GM21576 (cell line): ENCODE data around the gene ADAM15.
A peak's percentile ranks its signal among the peaks of the same experiment; 100 is the strongest.

Source experiments
- ATAC-seq: cut with Tn5 transposase; IDR thresholded peaks from one replicate; pipeline ENCODE4 v1.9.1; 2021; ENCODE audit warnings: mild to moderate bottlenecking, moderate library complexity; ENCODE audit not compliant: unreplicated experiment

The ADAM15 gene

DNA sequence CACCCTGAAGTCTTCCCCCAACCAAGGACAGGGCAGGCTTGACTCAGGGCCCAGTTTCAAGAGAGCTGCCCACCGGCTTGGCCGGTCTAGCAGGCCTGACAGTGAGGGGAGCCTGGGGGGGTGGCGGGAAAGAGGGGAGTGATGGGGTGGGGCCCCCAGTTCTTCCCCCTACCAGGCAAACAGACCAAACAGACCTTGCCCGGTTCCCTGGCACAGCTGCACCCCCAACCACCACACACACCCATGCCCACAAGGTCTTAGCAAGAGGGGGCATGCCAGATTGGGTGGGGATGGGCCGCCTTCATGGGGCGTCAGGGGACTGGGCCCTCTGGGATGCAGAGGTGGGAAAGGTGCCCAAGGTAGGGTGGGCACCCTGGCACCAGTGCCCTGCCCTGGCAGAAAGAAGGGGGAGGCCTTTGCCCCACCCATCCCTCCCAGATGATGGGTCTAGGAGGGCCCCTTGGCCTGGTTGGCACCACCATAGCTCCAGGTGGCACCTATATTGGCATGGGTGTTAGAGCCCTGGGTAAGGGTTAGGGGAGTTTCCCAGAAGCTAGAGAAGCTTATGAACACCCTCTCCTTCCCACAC lies 39.6 kb upstream of the ADAM15 start:
- ATAC-seq: no peak

DNA sequence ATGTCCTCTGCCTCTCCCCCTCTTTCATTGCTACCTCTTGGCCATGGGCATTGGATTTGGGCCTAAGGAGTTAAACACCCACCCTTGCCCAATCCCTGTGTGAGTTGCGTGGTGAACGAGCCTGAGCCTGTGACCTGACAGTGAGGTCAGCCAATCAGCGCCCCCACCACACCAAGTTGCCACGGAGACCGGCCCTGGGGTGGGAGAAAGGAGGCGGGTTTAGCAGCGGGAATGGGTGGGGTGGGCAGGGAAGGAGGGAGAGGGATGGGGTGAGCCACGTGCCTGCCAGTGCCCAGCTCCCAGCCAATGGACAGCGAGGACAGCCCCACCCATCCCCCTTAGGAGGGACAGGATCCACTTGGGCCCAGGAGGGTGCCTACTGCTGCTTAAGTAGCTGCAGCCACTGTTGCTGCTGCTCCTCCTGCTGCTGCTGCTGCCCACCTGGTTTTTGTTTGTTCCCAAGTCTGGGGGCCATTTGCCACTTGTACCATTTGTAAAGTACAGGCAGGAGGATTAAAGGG lies 39.0 kb upstream of the ADAM15 start:
- no peak for ATAC-seq

DNA sequence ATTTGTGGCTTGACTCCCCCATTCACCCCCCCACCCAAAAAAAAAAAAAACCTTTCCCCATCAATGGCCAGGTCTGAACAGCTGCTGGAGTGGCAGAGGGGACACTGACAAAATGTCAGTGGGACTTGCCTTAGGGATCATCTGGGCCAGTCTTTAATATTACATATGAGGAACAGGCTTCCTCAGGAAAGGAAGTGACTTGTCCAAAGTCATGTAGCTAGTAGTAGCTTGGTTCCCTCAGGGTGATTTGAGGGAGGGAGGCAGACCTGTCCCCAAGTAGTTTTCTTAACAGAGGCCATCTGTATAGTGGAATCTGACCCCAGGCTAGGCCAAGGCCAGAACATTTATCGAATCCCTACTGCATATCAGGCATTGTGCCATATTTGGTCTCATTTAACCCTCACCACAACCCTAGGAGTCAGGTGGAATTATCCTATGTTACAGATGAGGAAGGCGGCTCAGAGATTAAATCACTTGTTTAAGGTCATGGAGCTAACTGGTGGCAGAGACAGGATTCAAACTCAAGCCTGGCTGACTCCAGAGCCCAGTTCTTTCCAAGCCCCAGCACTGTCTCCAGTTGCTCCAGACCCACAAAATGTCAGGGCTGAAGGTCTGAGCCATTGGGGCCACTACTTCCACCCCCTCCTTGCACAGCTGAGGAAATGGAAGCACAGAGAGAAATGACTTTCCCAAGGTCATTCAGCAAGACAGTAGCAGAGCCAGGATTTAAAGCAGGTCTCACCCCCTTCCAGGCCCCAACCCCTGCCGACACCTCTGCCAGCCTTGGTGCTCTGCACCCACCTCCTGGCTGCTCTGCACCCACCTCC lies 38.1 kb upstream of the ADAM15 start:
- ATAC-seq: no peak

DNA sequence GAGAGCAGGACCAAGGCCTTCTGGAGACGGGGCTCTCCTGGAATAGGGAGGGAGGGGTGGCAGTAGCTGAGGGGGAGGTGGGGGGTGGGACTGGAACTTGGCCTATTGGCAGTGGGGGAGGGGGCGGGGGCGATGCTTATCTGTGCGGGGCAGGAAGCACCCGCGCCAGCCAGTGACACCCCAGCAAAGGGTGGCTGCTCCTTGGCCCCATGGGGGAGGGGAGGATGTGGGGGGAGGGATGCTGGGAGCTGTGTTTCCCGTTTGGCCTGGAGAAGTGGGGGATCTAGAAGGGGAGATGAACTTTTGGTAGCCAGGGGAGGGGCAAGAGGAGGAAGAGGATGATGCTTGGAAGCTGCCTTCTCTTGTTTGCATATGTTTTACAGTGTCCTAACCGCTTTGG lies 37.5 kb upstream of the ADAM15 start:
- ATAC-seq: no peak

DNA sequence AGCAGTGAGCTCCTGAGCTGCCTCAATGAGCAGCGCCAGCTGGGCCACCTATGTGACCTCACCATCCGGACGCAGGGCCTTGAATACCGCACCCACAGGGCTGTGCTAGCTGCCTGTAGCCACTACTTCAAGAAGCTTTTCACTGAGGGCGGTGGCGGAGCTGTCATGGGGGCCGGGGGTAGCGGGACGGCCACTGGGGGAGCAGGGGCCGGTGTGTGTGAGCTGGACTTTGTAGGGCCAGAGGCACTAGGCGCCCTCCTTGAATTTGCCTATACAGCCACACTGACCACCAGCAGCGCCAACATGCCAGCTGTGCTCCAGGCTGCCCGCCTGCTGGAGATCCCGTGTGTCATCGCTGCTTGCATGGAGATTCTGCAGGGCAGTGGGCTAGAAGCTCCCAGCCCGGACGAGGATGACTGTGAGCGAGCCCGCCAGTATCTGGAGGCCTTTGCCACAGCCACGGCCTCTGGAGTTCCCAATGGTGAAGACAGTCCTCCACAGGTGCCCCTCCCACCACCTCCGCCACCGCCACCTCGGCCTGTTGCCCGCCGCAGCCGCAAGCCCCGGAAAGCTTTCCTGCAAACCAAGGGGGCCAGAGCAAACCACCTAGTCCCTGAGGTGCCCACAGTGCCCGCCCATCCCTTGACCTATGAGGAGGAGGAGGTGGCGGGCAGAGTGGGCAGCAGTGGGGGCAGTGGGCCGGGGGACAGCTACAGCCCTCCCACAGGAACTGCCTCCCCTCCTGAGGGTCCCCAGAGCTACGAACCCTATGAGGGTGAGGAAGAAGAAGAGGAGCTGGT lies 36.2 kb upstream of the ADAM15 start:
- no peak for ATAC-seq

DNA sequence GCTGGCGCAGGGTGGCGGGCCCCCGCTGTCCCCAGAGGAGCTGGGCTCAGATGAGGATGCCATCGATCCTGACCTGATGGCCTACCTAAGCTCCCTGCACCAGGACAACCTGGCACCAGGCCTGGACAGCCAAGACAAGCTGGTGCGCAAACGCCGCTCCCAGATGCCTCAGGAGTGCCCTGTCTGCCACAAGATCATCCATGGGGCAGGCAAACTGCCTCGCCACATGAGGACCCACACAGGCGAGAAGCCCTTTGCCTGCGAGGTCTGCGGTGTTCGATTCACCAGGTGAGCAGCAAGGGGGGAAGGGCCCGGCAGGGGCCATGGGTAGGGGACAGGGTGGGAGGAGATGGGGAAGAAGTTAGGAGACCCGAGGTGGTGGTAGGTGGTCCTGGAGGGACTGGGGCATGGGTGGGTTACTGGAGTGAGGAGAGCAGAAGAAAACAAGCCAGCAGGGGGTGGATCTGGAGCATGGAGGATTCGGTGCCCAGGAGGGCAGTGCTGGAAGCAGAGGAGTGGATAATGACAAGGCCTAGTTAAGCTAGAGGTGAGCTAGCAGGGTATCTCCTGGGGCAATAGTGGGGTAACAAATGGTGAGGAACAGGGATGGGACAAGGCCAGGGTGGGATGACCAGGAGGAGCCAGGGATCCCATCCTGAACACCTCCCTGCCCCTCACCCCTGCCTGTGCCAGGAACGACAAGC lies 35.4 kb upstream of the ADAM15 start:
- no peak for ATAC-seq

DNA sequence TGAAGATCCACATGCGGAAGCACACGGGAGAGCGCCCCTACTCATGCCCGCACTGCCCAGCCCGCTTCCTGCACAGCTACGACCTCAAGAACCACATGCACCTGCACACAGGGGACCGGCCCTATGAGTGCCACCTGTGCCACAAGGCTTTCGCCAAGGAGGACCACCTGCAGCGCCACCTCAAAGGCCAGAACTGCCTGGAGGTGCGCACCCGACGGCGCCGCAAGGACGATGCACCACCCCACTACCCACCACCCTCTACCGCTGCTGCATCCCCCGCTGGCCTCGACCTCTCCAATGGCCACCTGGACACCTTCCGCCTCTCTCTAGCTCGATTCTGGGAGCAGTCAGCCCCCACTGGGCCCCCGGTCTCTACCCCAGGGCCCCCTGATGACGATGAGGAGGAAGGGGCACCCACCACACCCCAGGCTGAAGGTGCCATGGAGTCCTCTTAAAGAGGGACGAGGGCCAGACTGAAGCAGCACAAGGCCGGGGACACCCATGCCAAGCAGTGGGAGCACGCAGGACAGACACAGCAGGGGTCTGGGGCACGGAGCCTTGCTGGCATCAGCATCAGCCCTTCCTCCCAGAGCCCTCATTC lies 34.8 kb upstream of the ADAM15 start:
- no peak for ATAC-seq

DNA sequence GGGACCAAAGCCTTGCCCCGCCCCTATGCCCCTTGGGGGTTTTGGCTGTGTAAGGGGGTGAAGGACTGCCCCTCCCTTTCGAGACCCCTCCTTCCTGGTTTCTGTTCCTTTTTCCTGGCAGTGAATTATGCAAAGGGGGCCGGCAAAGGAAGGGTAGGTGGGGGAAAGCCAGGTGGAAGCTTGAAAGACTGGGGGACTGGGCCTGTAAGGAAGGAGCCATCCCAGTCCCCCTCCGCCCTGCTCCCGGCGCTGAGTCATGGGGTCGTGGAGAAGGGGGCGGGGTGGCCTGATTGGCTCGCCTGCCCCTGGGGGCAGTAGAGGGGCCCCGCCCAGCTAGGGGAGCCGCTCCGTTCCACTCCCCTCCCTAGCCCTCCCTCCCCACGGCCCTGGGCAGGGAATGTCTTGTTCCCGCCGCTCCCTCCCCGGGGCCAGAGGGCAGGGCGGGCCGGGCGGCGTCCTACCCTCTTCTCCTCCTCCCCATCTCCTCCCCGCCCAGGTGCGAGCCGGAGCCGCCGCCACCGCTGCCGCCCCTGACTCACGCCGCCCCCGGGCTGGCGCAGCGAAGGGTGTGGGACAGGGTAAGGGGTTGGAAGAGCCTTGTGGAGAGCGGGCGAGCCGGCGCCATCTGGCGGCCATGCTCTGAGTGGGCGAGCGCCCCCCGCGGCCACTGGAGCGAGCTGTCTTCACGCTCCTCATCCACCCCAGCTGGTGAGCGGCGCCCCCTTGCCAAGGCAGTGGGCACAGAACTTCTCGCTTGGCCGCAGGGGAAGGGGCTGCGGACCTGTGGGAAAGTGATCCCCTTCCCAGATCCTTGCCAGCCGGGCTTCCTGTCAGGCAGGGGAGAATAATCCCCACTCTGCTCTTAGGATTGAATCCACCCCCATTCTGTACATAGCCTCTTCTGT lies 33.8 kb upstream of the ADAM15 start:
- peak; percentile 52 for ATAC-seq

DNA sequence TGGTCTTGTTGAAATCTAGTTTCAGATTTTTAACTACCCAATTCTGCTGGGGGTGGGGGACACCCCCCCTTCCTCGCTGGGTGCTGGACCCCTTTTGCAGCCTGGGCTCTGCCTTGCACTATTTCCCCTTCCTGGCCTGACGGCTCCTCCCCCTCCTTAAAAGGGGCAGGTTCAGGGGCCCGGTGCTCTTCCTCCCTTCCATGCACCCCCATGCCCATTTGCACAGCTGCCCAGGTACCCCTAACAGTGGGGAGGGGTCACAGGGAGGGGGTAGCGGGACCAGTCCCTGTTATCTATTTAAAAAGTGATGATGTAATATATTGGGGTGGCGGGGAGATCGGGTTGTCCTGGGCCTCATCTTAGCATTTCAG lies 33.2 kb upstream of the ADAM15 start:
- ATAC-seq: no peak

DNA sequence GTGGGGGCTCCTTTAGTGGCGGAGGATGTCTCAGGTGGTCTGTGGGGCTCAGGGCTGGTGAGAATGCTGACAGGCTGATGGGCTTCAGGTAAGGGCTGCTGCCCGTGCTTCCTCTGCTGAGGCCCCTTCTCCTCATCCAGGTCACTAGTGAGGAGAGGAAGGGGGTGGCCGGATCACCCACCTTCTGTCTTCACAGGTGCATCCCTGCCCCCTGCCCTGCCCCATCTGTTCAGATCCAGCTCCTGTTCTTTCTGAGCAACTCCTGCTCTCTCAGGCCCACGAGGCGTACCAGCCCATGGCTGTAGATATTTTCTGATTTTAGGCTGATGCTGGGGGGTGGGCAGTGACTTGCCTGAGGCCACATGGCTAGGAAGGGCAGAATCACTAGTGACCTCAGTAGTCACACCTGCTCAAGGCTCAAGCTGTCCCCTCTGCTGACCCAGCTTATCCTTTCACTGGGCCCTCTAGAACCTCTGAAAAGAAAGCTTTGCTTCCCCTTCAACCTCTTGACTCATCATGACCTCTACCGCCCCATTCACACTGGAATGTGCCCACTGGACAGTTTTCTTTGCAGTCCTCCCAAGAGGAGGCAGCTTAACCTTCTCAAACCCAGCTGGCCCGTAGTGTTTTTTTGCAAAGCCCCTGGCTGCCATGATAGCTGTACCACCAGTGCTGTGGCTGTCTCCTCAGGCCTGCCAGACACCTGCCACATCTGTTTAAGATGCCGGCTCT lies 32.3 kb upstream of the ADAM15 start:
- ATAC-seq: no peak

DNA sequence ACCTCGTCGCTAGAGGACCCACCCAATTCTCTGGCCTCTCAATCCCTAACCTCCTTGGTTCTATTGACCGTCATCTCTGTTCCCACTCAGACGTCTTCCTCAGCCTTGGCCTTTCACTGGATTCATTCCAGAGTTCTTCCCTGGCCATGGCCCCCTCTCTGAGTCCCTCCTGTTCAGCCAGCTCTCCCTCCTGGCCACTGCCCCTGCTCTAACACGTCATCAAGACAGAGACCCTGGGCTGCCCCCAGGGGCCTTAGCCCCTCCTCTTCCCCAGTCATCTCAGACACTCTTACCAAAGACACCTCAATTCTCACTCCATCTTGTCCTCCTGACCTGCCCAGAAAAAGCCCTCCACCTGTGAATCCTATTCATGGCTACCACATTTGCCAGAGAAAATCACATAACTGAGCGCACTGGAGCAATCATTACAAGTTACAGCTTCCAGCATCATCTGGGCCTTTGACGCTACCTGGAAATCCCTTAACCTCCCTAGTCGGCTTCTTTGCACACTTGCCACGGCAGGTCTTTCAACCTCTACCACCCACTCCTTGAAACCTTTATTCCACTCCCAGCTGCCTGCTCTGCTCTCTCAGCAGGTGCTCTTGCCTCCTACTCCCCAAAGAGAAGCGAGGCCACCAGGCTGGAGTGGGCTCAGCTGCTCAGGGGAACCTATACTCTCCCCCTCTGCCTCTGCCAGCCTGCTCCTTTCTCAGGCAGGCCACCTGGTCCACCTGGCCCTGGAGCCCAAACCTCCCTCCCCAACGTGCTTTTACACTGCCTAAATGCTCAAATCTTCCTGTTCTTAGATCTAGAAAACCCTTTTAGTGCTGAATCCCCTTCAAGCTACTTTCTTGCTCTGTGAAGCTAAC lies 31.5 kb upstream of the ADAM15 start:
- ATAC-seq: no peak

DNA sequence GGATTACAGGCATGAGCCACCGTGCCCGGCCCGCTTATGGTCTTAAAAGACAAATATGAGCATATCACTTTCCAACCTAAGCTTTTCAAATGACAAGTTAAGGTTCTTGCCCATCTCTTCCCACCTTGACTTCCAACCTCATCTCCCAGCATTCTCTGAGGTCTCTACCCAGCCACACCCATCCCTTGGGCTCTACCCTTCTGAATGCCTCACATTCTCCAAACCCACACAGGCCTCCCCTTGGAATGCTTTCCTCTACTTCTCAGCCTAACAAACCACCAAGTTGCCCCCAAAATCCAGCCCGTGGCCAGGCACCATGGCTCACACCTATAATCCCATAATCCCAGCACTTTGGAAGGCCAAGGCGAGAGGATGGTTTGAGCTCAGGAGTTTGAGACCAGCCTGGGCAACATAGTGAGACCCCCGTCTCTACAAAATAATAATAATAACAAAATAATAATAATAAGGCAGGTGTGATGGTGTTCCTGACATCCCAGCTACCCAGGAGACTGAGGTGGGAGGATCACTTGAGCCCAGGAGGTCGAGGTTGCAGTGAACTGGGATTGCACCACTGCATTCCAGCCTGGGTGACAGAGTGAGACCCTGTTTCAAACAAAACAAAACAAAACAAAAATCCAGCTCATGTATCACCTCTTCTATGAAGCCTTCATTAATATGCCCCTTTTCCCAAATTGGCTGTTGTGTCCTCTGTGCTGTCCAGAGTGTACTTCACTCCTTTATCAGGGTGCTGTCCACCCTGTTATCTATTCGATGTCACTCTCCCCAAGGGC lies 28.8 kb upstream of the ADAM15 start:
- ATAC-seq: no peak

DNA sequence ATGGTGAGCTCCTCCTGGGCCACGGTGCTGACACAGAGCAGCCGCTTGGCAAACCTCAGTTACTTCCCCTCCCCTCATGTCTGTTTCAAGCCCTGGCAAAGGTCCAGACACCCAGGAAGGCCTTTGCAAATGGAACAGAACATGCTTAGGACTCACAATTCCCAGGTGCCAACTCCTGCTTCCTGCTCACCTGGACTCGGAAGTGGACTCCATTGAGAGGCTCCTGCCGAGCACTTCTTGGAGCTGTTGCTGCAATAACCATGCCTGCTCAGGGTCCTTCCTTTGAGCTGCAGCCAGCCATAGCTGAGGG lies 28.2 kb upstream of the ADAM15 start:
- ATAC-seq: no peak

DNA sequence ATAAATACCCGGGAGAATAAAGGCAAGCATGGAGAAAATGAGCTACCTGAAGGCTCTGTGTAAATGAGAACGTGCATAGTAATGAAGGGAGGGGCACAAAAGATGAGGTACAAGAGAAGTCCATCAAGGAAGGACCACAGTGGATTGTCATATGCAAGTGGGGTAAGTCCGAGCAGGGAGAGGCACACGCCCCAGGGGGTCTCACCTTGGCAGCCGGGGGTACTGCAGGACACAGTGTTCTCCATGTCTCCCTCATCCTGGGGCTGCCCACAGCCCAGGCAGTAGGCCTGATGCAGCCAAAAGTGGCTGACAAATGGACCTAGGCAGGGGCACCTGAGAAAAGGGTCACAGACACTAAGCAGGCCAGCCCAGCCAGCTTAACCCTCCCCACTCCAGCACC lies 27.5 kb upstream of the ADAM15 start:
- ATAC-seq: no peak

DNA sequence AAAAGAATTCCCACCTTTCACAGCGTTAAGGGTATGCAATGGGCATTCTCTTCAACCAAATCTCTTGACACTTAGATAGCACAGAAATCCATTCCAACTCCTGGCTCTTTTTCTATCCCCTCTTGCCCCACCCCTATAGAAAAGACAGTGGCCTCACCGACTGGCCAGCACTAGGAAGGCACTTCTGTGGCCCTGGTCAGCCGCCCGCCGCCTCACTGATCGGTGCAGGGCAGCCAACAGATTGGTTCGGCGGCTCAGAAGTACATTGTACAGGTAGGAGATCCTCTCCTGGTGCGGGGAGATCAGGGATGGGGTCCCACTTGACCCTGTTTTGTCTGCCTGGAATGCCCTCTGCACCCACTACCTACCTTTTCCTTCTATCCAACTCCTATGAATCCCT lies 26.8 kb upstream of the ADAM15 start:
- ATAC-seq: no peak

DNA sequence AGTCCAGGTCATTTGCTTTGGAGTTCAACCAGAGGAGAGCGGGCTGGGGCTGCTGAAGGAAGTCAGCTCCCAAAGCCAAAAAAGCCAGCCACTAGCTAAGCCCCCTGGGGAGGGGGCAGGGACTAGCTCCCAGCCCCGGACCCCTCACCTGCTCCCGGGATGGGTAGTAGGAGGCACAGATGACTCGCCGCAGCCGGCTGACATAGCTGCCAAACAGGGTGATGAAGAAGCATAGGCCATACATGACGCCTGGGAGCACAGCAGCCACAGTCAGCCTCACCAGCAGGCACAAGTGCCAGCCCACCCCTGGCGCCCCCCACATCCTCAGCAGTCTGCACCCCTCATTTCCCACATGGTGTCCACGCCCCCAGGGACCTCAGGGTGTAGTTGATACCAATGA lies 25.0 kb upstream of the ADAM15 start:
- ATAC-seq: no peak

DNA sequence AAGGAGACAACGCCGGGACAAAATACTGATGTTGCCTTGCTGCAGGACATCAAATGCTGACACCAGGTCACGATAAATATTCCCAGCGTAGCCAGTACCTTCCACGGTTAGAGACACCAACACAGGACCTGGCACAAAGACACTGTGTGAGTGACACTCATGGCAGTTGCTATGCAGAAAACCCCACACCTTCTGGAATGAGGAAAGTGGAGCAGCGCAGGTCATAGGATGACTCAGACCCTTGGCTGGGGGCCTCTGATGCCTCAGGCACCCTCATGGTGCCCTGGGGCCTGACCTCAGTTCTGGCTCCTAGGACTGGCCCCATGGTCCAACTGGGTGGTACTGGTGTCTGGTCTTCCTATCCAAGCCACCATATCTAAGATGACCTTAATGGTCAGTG lies 24.5 kb upstream of the ADAM15 start:
- no peak for ATAC-seq
